Central memory CD4-positive, alpha-beta T cell (primary cell): ENCODE data around the gene AFG3L2.

Experiments used
- DNase-seq: peaks from one replicate; pipeline ENCODE4 v3.0.0; 2022

Gene AFG3L2

GRCh38 chr18:12352188-12352587, 24.8 kb downstream of the AFG3L2 start:
- DNase-seq, result no peak

GRCh38 chr18:12347895-12348294, 29.1 kb downstream of the AFG3L2 start:
- DNase-seq, result no peak

GRCh38 chr18:12346240-12346565, 30.8 kb downstream of the AFG3L2 start:
- no peak for DNase-seq

GRCh38 chr18:12345491-12346239, 31.4 kb downstream of the AFG3L2 start:
- DNase-seq, result no peak

- no peak for DNase-seq
These were observed 34.4 kb downstream of the AFG3L2 start for GRCh38 chr18:12342661-12343060.

GRCh38 chr18:12340945-12341660, 35.9 kb downstream of the AFG3L2 start:
- no peak for DNase-seq

- no peak for DNase-seq
These were observed 38.6 kb downstream of the AFG3L2 start for GRCh38 chr18:12338382-12338781.

GRCh38 chr18:12336887-12337286, 40.1 kb downstream of the AFG3L2 start:
- DNase-seq, result no peak

- no peak for DNase-seq
These were observed 40.8 kb downstream of the AFG3L2 start for GRCh38 chr18:12336171-12336613.

GRCh38 chr18:12335503-12335902, 41.5 kb downstream of the AFG3L2 start:
- DNase-seq, result no peak

- no peak for DNase-seq
These were observed 42.2 kb downstream of the AFG3L2 start for GRCh38 chr18:12334863-12335262.

- DNase-seq, result no peak
These were observed 42.6 kb downstream of the AFG3L2 start for GRCh38 chr18:12334366-12334808.

- DNase-seq, result no peak
These were observed 43.3 kb downstream of the AFG3L2 start for GRCh38 chr18:12333506-12334290.

- no peak for DNase-seq
These were observed 46.3 kb downstream of the AFG3L2 start for GRCh38 chr18:12330766-12331165.

GRCh38 chr18:12329125-12329698, 47.8 kb downstream of the AFG3L2 start:
- DNase-seq, result no peak

- no peak for DNase-seq
These were observed 48.7 kb downstream of the AFG3L2 start for GRCh38 chr18:12328179-12328823.

GRCh38 chr18:12327510-12328178, 49.4 kb downstream of the AFG3L2 start:
- peak; percentile 33 for DNase-seq

- DNase-seq, result no peak
These were observed 50.1 kb downstream of the AFG3L2 start for GRCh38 chr18:12326711-12327460.

- no peak for DNase-seq
These were observed 51.2 kb downstream of the AFG3L2 start for GRCh38 chr18:12325726-12326245.

- DNase-seq, result no peak
These were observed 51.9 kb downstream of the AFG3L2 start for GRCh38 chr18:12324991-12325725.
